GM12878 (cell line): ENCODE data around the gene IGF2BP2. TPM values are rescaled to one million over a fixed set of nuclear protein-coding genes. Genes with fewer than 3 reads are reported as not detected.

Experiments
- ATAC-seq: fragments of 200-7000 bp; cut with Tn5 transposase; 3 replicates; pipeline ENCODE4 v1.9.1; 2020; ENCODE audit warnings: mild to moderate bottlenecking, moderate library complexity
- BruUV-seq: library from RNA; stranded (reverse); fragments of 400-500 nt; replicated peaks from 2 replicates; lab custom pipeline; 2021; lab: Mats Ljungman, UMichigan
- CTCF ChIA-PET: fragments of 300-600 bp; sonication (Branson Sonifier 250); formaldehyde crosslinking; extraction: SDS; loops from one replicate; lab custom pipeline; 2021; ENCODE audit warnings: inconsistent platforms; lab: Yijun Ruan, JAX
- POLR2A ChIA-PET: fragments of 350-600 bp; formaldehyde crosslinking; extraction: SDS; loops from one replicate; lab custom pipeline; 2021; ENCODE audit warnings: inconsistent platforms; lab: Charles Lee
- RAD21 ChIA-PET: fragments of 300-600 bp; sonication (Branson Sonifier 250); formaldehyde crosslinking; loops from one replicate; lab custom pipeline; 2023; ENCODE audit warnings: antibody characterized with exemption; ENCODE audit not compliant: unreplicated experiment; lab: Charles Lee
- SMC1A ChIA-PET: fragments of 300-600 bp; sonication (Branson Sonifier 250); formaldehyde crosslinking; loops from one replicate; lab custom pipeline; 2023; ENCODE audit not compliant: unreplicated experiment, uncharacterized antibody; lab: Charles Lee
- DNase-seq: peaks from one replicate; pipeline ENCODE4 v3.0.0-alpha.2; 2011; ENCODE audit warnings: low read depth, low spot score
- FAIRE-seq: peaks from 3 replicates; lab custom pipeline; 2011; peaks lifted over from hg19 to GRCh38; lab: Jason Lieb, UNC
- H2AFZ ChIP-seq: 2 replicates; pipeline ENCODE4 v1.6.0; 2011; ENCODE audit warnings: low read depth, low read length, control low read depth; ENCODE audit not compliant: control insufficient read depth
- H3K27ac ChIP-seq: 2 replicates; pipeline ENCODE4 v1.5.1; 2011; ENCODE audit warnings: control low read depth; ENCODE audit not compliant: control insufficient read depth, insufficient read depth
- H3K27me3 ChIP-seq, 2 experiments: replicated peaks in 1 of 2; 2 replicates each; pipeline versions ENCODE4 v1.6.0 to v1.6.1; 2011; ENCODE audit warnings: low read length in 1 of 2; ENCODE audit not compliant: control insufficient read depth in 2 of 2, insufficient read depth in 2 of 2
- H3K36me3 ChIP-seq, 2 experiments: 2 replicates each; pipeline ENCODE4 v1.5.1; 2011; ENCODE audit warnings: low read length in 1 of 2; ENCODE audit not compliant: control insufficient read depth in 2 of 2, insufficient read depth in 2 of 2
- H3K4me1 ChIP-seq: 2 replicates; pipeline ENCODE4 v1.6.1; 2011; ENCODE audit warnings: mild to moderate bottlenecking, low read length, moderate library complexity, mixed read lengths; ENCODE audit not compliant: control insufficient read depth, insufficient read depth
- H3K4me2 ChIP-seq: 2 replicates; pipeline ENCODE4 v1.6.0; 2011; ENCODE audit warnings: control low read depth; ENCODE audit not compliant: control insufficient read depth, insufficient read depth
- H3K4me3 ChIP-seq: fragments of 200-600 bp; sonication (generic); 2 replicates; pipeline ENCODE4 v1.5.1; 2016
- H3K79me2 ChIP-seq: 2 replicates; pipeline ENCODE4 v1.6.0; 2011; ENCODE audit warnings: low read length; ENCODE audit not compliant: control insufficient read depth, insufficient read depth
- H3K9ac ChIP-seq: 2 replicates; pipeline ENCODE4 v1.8.0; 2011; ENCODE audit warnings: low read length, control low read depth, mixed read lengths; ENCODE audit not compliant: control insufficient read depth, insufficient read depth
- H3K9me3 ChIP-seq: replicated peaks from 3 replicates; pipeline ENCODE4 v1.5.1; 2011; ENCODE audit warnings: mild to moderate bottlenecking, low read length; ENCODE audit not compliant: control insufficient read depth, insufficient read depth
- H4K20me1 ChIP-seq: 2 replicates; pipeline ENCODE4 v1.6.0; 2011; ENCODE audit not compliant: control insufficient read depth, insufficient read depth
- E2F4 ChIP-seq: IDR thresholded peaks from 2 replicates; pipeline ENCODE4 v1.6.1; 2012; ENCODE audit warnings: low read depth, low read length, improper control_type of control experiment
- ETV6 ChIP-seq, 2 experiments: fragments of 450-650 bp in 1 of 2; IDR thresholded peaks in 1 of 2; conservative IDR thresholded peaks in 1 of 2; 2 replicates each; pipeline ENCODE4 v1.6.1; 2014; ENCODE audit warnings: antibody characterized with exemption in 1 of 2, borderline replicate concordance in 1 of 2, low read depth in 1 of 2, mild to moderate bottlenecking in 1 of 2, moderate library complexity in 1 of 2
- HCFC1 ChIP-seq: fragments of 150-350 bp; IDR thresholded peaks from 2 replicates; pipeline ENCODE4 v1.6.1; 2014; ENCODE audit warnings: low read length
- IRF5 ChIP-seq: fragments of 450-650 bp; IDR thresholded peaks from 2 replicates; pipeline ENCODE4 v1.6.1; 2017; ENCODE audit warnings: borderline replicate concordance
- MYB ChIP-seq: fragments of 150-350 bp; IDR thresholded peaks from 2 replicates; pipeline ENCODE4 v1.6.1; 2014; ENCODE audit warnings: mild to moderate bottlenecking, low read depth, low read length, borderline replicate concordance
- POU2F2 ChIP-seq: IDR thresholded peaks from 3 replicates; pipeline ENCODE4 v1.6.1; 2011; ENCODE audit warnings: low read depth, mild to moderate bottlenecking, low read length, borderline replicate concordance
- RAD51 ChIP-seq: fragments of 450-650 bp; IDR thresholded peaks from 2 replicates; pipeline ENCODE4 v1.6.1; 2016; ENCODE audit warnings: moderate library complexity, mild to moderate bottlenecking, inconsistent platforms
- SREBF2 ChIP-seq: IDR thresholded peaks from 2 replicates; pipeline ENCODE4 v1.6.1; 2012; ENCODE audit warnings: mild to moderate bottlenecking, low read length
- STAT3 ChIP-seq: IDR thresholded peaks from 2 replicates; pipeline ENCODE4 v1.6.1; 2011; ENCODE audit warnings: low read depth, low read length, improper control_type of control experiment
- SUPT20H ChIP-seq: IDR thresholded peaks from 2 replicates; pipeline ENCODE4 v1.6.1; 2011; ENCODE audit warnings: low read depth, mild to moderate bottlenecking, low read length, moderate library complexity, borderline replicate concordance; ENCODE audit not compliant: control insufficient read depth
- ZBTB40 ChIP-seq: fragments of 450-650 bp; IDR thresholded peaks from 2 replicates; pipeline ENCODE4 v1.6.1; 2016; ENCODE audit warnings: mild to moderate bottlenecking, moderate library complexity, borderline replicate concordance
- ZNF622 ChIP-seq: fragments of 450-650 bp; IDR thresholded peaks from 2 replicates; pipeline ENCODE4 v1.6.1; 2017; ENCODE audit warnings: mild to moderate bottlenecking, inconsistent platforms
- ZZZ3 ChIP-seq: IDR thresholded peaks from 2 replicates; pipeline ENCODE4 v1.6.1; 2011; ENCODE audit warnings: low read depth; ENCODE audit not compliant: control insufficient read depth, insufficient read length
- WGBS: methylation state at CpG from one replicate; pipeline ENCODE4 v1.1.6; 2016; ENCODE audit warnings: low lambda C conversion rate; ENCODE audit not compliant: insufficient replicate concordance, insufficient coverage; ENCODE audit errors: missing lambda C conversion rate; 5-methylcytosine and 5-hydroxymethylcytosine counted together
- in situ Hi-C: fragments of 300-500 bp; cut with MboI; formaldehyde crosslinking; loops from 9 replicates; pipeline ENCODE4 v1.14.3; 2018; ENCODE audit warnings: mixed read lengths
- intact Hi-C: fragments of 100-400 bp; cut with micrococcal nuclease; formaldehyde crosslinking; loops from one replicate; pipeline ENCODE4 v1.14.2; 2022; ENCODE audit not compliant: unreplicated experiment
- polyA plus RNA-seq, 11 experiments: library from polyadenylated mRNA; depleted of rRNA in 4 of 11; unstranded in 6 of 11; stranded (reverse) in 5 of 11; fragments of >200 nt; fragmentation: Nextera tagmentation in 4 of 11; fragmentation: Illumina TruSeq in 1 of 11; extraction: Ambion mirVana in 4 of 11; extraction: Trizol in 1 of 11; gene quantifications; 1 replicate in 1 of 11; 2 replicates in 10 of 11; pipeline versions ENCODE4 v1.2.1 to v1.2.3, GENCODE V29; 2011 to 2016; ENCODE audit warnings: inconsistent platforms in 2 of 11, missing spikeins in 2 of 11, low read depth in 1 of 11
- total RNA-seq, 4 experiments: library from RNA; depleted of rRNA in 3 of 4; stranded (reverse); fragments of >200 nt in 3 of 4; fragmentation: Illumina TruSeq in 1 of 4; extraction: Trizol in 1 of 4; gene quantifications; 2 replicates each; pipeline versions ENCODE4 v1.2.1 to v1.2.3, GENCODE V29; 2013 to 2021

The IGF2BP2 gene
- total and polyA plus RNA-seq, 10 of the 15 experiments (the other 5 are each of a cell fraction or from before 2014, with no cell fraction given) = 0.25 to 0.72 TPM; not detected in 8

- intact Hi-C loops (no loop called here), in situ Hi-C loops (no loop called here)
- Histone ChIP-seq H3K4me1 (peaks cover 5% of the 10 kb centered on the region; the same call in 1 of the 2 replicates), H3K36me3 (no peaks in the 10 kb centered on the region), H4K20me1 (no peaks in the 10 kb centered on the region), H3K9ac (no peak overlapping the region), H3K79me2 (no peaks in the 10 kb centered on the region), H3K4me3 (no peak overlapping the region), H3K27me3 (peaks cover 0 to 1% of the 10 kb centered on the region in 2 experiments; a peak in 2 of 4 replicates), H3K27ac (no peak overlapping the region), H3K4me2 (no peak overlapping the region), H2AFZ (no peak overlapping the region), H3K9me3 (no peaks in the 10 kb centered on the region)
- DNase-seq (no peak), ATAC-seq (no peak), FAIRE-seq (no peak)
- no peak for TF ChIP-seq E2F4
- TF ChIP-seq IRF5 = no peak
- no peak for TF ChIP-seq ZBTB40
- no peak for TF ChIP-seq ZZZ3
- TF ChIP-seq RAD51 = no peak
- no peak for TF ChIP-seq HCFC1
- TF ChIP-seq ZNF622 = no peak
- TF ChIP-seq SUPT20H = no peak
- no peak for TF ChIP-seq ETV6 (conservative IDR thresholded peaks at IDR 0.05 in 1 of 2, IDR thresholded peaks at IDR 0.05 in 1 of 2; ENCODE audit: borderline replicate concordance in 1 of 2, low read depth in 1 of 2)
- TF ChIP-seq MYB = no peak
- TF ChIP-seq STAT3 = no peak
- no peak for TF ChIP-seq SREBF2
- TF ChIP-seq POU2F2 = no peak
- ChIA-PET POLR2A (interaction anchor here (1.2 kb wide), 1 partner anchor 12 kb away, joined by 3 read pairs; no protein-coding TSS in a partner anchor), CTCF (interaction anchor here (1.2 to 1.8 kb wide), 2 partner anchors 12 to 14 kb away, joined by 3 to 18 read pairs; no protein-coding TSS in a partner anchor), SMC1A (interaction anchor here (1.2 kb wide), 1 partner anchor 12 kb away, joined by 5 read pairs; no protein-coding TSS in a partner anchor), RAD21 (interaction anchor here (0.7 kb wide), 1 partner anchor 188 kb away, joined by 3 read pairs; no protein-coding TSS in a partner anchor)
- BruUV-seq = no TSS peak
- WGBS = 80% methylated on average over 4 of the region's 4 CpGs
Measured at GRCh38 chr3:185648396-185648795, 176.4 kb downstream of the IGF2BP2 start.
